Activated CD8-positive, alpha-beta memory T cell treated with anti-CD3 and anti-CD28 coated beads for 48 hours (primary cell): ENCODE data around the gene RAB37.

Experiments
- DNase-seq, 3 experiments: peaks; one replicate each; pipeline ENCODE4 v3.0.0-alpha.2; 2020; ENCODE audit warnings: low read depth in 2 of 3, low spot score in 2 of 3

The RAB37 gene

GRCh38 chr17:74760404-74761105 is 23.5 kb downstream of the RAB37 start:
- no peak for DNase-seq

GRCh38 chr17:74761419-74761818 is 24.4 kb downstream of the RAB37 start:
- no peak for DNase-seq

GRCh38 chr17:74761931-74762330 is 24.9 kb downstream of the RAB37 start:
- DNase-seq: no peak

- no peak for DNase-seq
These were observed 26.7 kb downstream of the RAB37 start for GRCh38 chr17:74763565-74764387.

GRCh38 chr17:74764751-74765286 is 27.8 kb downstream of the RAB37 start:
- no peak for DNase-seq

- DNase-seq: no peak
These were observed 29.4 kb downstream of the RAB37 start for GRCh38 chr17:74766413-74766812.

- no peak for DNase-seq
These were observed 30.1 kb downstream of the RAB37 start for GRCh38 chr17:74767111-74767516.

GRCh38 chr17:74768069-74768762 is 31.2 kb downstream of the RAB37 start:
- DNase-seq: no peak

GRCh38 chr17:74768763-74769114 is 31.7 kb downstream of the RAB37 start:
- no peak for DNase-seq

GRCh38 chr17:74769266-74769855 is 32.3 kb downstream of the RAB37 start:
- no peak for DNase-seq

GRCh38 chr17:74769856-74770497 is 32.9 kb downstream of the RAB37 start:
- DNase-seq: no peak

GRCh38 chr17:74770498-74771318 is 33.7 kb downstream of the RAB37 start:
- no peak for DNase-seq

GRCh38 chr17:74771319-74771914 is 34.4 kb downstream of the RAB37 start:
- no peak for DNase-seq

GRCh38 chr17:74772053-74772452 is 35.0 kb downstream of the RAB37 start:
- DNase-seq: no peak

- DNase-seq: no peak
These were observed 36.4 kb downstream of the RAB37 start for GRCh38 chr17:74773414-74773813.

- DNase-seq: no peak
These were observed 36.8 kb downstream of the RAB37 start for GRCh38 chr17:74773871-74774286.

- DNase-seq: no peak
These were observed 38.5 kb downstream of the RAB37 start for GRCh38 chr17:74775409-74776043.

- DNase-seq: peak; percentile 99 to 100 (median 99)
These were observed 39.2 kb downstream of the RAB37 start, which contains the start of gene NAT9 for GRCh38 chr17:74776044-74776962. Gene NAT9, minus strand, starts transcription at chr17:74776345. Its CDS starts 647 bp downstream, at chr17:74775698.
